ENCODE measurements around the gene TNFRSF13B. TPM values are rescaled to one million over a fixed set of nuclear protein-coding genes. Genes with fewer than 3 reads are reported as not detected.
"Not testable (repeated sequence)": the region's sequence is repeated elsewhere in the genome, so short reads cannot be mapped to it uniquely, and the experiment has no call there.

TNFRSF13B gene
- total and polyA plus RNA-seq, 7 donors: not detected

DNA sequence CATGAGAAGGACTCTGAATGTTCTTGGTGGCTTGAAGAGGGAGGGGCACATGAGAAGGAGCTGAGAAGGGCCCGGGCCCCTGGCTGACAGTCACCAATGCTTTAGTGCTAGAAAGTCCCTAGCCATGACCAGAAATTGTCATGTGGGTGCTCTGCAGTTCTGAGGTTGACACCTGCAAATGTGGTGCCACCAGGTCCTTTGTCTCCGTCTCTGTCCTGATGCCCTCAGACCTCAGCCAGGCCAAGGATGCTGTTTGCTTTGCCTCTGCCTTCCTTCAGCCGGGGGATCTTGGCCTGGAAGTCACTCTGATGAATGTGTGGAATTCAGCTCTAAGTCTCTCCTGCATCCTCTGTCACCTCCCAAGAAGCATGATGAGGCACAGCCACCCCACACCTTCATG, 63.6 kb downstream of the TNFRSF13B start:
- DNase-seq (peak in 1 of 2 donors; percentile 2), ATAC-seq (no peak)
- no peak overlapping the region for H3K27ac ChIP-seq
- no peaks in the 10 kb centered on the region for H3K36me3 ChIP-seq (ENCODE audit: insufficient read depth in 1 of 2, low read depth in 1 of 2)
- H3K4me1 ChIP-seq: no peaks in the 10 kb centered on the region
- 84 to 96% (median 91%) methylated on average over 3 of the region's 3 CpGs for WGBS, 3 donors
- H3K4me3 ChIP-seq: no peak overlapping the region
- no peaks in the 10 kb centered on the region for H3K9me3 ChIP-seq
- TF ChIP-seq, protein P1, sequence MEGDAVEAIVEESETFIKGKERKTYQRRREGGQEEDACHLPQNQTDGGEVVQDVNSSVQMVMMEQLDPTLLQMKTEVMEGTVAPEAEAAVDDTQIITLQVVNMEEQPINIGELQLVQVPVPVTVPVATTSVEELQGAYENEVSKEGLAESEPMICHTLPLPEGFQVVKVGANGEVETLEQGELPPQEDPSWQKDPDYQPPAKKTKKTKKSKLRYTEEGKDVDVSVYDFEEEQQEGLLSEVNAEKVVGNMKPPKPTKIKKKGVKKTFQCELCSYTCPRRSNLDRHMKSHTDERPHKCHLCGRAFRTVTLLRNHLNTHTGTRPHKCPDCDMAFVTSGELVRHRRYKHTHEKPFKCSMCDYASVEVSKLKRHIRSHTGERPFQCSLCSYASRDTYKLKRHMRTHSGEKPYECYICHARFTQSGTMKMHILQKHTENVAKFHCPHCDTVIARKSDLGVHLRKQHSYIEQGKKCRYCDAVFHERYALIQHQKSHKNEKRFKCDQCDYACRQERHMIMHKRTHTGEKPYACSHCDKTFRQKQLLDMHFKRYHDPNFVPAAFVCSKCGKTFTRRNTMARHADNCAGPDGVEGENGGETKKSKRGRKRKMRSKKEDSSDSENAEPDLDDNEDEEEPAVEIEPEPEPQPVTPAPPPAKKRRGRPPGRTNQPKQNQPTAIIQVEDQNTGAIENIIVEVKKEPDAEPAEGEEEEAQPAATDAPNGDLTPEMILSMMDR (IDR thresholded peaks at IDR 0.05): no peak
- H3K27me3 ChIP-seq (ENCODE audit: insufficient read depth in 3 of 3, low read length in 2 of 3): peaks cover 0 to 3% (median 0%) of the 10 kb centered on the region in 3 donors
- intact Hi-C loops (cut with DNase I): no loop called here

DNA sequence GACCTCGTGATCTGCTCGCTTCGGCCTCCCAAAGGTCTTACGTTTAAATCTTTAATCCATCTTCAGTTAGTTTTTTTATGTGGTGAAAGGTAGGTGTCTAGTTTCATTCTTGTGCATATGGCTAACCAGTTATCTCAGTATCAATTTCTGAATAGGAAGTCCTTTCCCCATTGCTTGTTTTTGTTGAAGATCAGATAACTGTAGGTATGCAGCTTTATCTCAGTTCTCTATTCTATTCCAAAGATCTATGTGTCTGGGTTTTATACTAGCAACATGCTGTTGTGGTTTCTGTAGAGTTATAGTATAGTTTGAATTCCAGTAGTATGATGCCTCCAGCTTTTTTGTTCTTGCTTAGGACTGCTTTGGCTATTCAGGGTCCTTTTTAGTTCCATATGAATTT, 65.2 kb downstream of the TNFRSF13B start:
- Histone ChIP-seq H3K9me3 (no peaks in the 10 kb centered on the region), H3K27ac (no peak overlapping the region), H3K27me3 (ENCODE audit: insufficient read depth in 3 of 3, low read length in 2 of 3) (peaks cover 0 to 3% (median 0%) of the 10 kb centered on the region in 3 donors), H3K4me1 (no peaks in the 10 kb centered on the region), H3K4me3 (no peak overlapping the region), H3K36me3 (ENCODE audit: insufficient read depth in 1 of 2, low read depth in 1 of 2) (no peaks in the 10 kb centered on the region)
- TF ChIP-seq, protein P1 (IDR thresholded peaks at IDR 0.05): no peak
- ATAC-seq (no peak), DNase-seq (no peak)
- intact Hi-C loops (cut with DNase I): no loop called here
- 52 to 58% (median 55%) methylated on average over 4 of the region's 4 CpGs for WGBS, 3 donors

DNA sequence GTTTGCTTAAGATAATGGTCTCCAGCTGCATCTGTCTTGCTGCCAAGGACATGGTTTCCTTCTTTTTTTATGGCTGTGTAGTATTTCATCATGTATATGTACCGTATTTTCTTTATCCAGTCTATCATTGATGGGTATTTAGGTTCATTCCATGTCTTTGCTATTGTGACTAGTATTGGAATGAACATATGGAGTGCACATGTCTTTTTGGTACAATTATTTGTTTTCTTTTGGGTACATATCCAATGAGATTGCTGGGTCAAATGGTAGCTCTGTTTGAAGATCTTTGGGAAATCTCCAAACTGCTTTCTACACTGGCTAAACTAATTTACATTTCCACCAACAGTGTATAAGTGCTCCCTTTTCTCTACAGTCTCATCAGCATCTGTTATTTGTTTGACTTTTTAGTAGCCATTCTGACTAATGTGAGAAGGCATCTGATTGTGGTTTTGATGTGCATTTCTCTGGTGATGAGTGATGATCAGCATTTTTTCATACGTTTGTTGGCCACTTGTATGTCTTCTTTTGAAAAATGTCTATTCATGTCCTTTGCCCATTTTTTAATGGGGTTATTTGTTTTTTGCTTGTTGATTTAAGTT, 66.2 kb downstream of the TNFRSF13B start:
- TF ChIP-seq, protein P1 (IDR thresholded peaks at IDR 0.05): no peak
- WGBS, 3 donors: 47 to 75% (median 50%) methylated on average over 2 of the region's 2 CpGs
- H3K4me1 ChIP-seq: no peaks in the 10 kb centered on the region
- no peak overlapping the region for H3K27ac ChIP-seq
- intact Hi-C loops (cut with DNase I): no loop called here
- no peaks in the 10 kb centered on the region for H3K9me3 ChIP-seq
- DNase-seq: no peak
- H3K27me3 ChIP-seq (ENCODE audit: insufficient read depth in 3 of 3, low read length in 2 of 3): peaks cover 0 to 8% (median 0%) of the 10 kb centered on the region in 3 donors
- H3K36me3 ChIP-seq (ENCODE audit: insufficient read depth in 1 of 2, low read depth in 1 of 2): no peaks in the 10 kb centered on the region
- no peak for ATAC-seq
- no peak overlapping the region for H3K4me3 ChIP-seq

DNA sequence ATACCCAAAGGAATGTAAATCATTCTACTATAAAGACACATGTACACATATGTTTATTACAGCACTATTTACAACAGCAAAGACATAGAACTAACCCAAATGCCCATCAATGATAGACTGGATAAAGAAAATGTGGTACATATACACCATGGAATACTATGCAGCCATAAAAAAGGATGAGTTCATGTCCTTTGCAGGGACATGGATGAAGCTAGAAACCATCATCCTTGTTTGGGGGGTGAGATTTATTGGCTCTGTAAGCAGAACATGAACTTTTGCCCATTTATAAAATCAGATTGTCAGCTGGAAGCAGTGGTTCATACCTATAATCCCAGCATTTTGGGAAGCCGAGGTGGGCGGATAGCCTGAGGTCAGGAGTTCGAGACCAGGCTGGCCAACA, 68.8 kb downstream of the TNFRSF13B start:
- not testable (repeated sequence) for H3K4me1 ChIP-seq

DNA sequence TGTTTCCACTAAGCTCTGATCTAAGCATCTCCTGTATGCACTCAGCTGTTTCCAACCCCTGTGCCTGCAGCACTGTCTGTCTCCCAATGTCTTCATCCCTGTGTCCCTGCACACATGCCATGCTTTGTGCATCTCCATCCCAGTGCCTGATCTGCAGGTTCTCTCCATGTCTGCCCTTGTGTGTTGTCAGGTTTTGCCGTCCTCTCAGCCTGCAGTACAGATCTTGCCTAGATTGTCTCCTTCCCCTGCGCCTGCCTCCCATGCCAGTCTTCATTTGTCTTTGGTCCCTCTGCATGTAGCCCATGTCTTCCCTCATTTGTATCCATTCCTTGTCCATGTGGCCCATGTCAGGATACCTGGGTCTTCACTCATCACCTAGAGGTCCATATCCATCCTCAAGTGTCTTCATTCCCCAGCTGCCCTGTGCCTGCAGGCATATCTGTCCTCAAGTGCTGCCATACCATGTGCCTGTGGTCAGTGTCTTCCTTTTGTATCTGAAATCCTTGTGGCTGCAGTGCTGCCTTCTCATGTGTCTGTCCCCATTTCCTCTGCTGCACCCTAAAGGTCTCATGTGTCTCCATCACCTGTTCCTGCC, 71.5 kb downstream of the TNFRSF13B start:
- 84 to 96% (median 88%) methylated on average over 2 of the region's 2 CpGs for WGBS, 3 donors
- TF ChIP-seq, protein P1 (IDR thresholded peaks at IDR 0.05): no peak
- no peak overlapping the region for H3K27ac ChIP-seq
- intact Hi-C loops (cut with DNase I): no loop called here
- ATAC-seq (no peak), DNase-seq (no peak)
- no peaks in the 10 kb centered on the region for H3K9me3 ChIP-seq
- H3K4me1 ChIP-seq: no peaks in the 10 kb centered on the region
- no peaks in the 10 kb centered on the region for H3K36me3 ChIP-seq (ENCODE audit: insufficient read depth in 1 of 2, low read depth in 1 of 2)
- peaks cover 0 to 13% (median 0%) of the 10 kb centered on the region in 3 donors for H3K27me3 ChIP-seq (ENCODE audit: insufficient read depth in 3 of 3, low read length in 2 of 3)
- no peak overlapping the region for H3K4me3 ChIP-seq

More for the DNA sequence above, 68.8 kb downstream of the TNFRSF13B start:
- H3K27ac ChIP-seq; DNase-seq; H3K36me3 ChIP-seq (ENCODE audit: insufficient read depth in 1 of 2, low read depth in 1 of 2); H3K9me3 ChIP-seq; H3K4me3 ChIP-seq; ATAC-seq; intact Hi-C loops (cut with DNase I): not testable (repeated sequence)
- 85% methylated on average over 3 of the region's 3 CpGs for WGBS, 3 donors
- H3K27me3 ChIP-seq (ENCODE audit: insufficient read depth in 3 of 3, low read length in 2 of 3): peaks cover 0 to 13% (median 0%) of the 10 kb centered on the region in 3 donors

DNA sequence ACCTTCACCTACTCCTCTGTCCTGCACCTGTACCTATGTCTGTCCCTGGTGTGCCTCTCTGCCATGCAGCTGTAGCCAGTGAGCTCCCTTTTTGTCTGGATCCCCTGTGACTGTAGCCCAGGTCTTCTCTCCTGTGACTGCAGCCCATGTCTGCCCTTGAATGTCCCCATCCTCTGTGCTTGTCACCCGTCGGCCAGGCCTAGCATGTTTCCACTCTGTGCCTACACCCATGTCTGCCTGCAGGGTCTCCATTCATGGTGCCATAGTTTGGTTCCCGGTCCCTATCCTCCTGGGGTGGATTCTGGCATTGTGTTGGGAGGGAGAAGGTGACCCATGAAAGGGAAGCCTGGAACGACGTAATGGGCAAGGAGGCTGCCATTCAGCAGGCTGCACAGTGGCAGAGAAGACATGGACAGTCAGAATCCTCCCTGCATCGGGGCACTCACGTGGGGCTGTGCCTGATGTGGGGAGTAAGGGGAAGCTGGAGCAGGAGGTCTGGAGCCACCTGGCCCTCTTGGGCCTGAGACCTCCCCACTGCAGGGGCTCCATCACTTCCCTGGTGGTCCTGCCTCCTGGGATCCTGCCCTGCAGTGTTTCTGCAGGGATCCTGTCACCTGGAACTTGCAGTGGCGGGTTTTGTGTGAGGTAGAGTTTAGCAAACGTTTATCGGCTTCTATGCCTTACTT, 74.6 kb downstream of the TNFRSF13B start:
- H3K4me3 ChIP-seq; H3K9me3 ChIP-seq; ATAC-seq; H3K4me1 ChIP-seq; H3K36me3 ChIP-seq (ENCODE audit: insufficient read depth in 1 of 2, low read depth in 1 of 2); DNase-seq; H3K27ac ChIP-seq; intact Hi-C loops (cut with DNase I): not testable (repeated sequence)
- H3K27me3 ChIP-seq (ENCODE audit: insufficient read depth in 3 of 3, low read length in 2 of 3): peaks cover 0 to 13% (median 0%) of the 10 kb centered on the region in 3 donors
- whole genome bisulfite sequencing, 3 donors: 71 to 84% (median 72%) methylated on average over 10 of the region's 10 CpGs

DNA sequence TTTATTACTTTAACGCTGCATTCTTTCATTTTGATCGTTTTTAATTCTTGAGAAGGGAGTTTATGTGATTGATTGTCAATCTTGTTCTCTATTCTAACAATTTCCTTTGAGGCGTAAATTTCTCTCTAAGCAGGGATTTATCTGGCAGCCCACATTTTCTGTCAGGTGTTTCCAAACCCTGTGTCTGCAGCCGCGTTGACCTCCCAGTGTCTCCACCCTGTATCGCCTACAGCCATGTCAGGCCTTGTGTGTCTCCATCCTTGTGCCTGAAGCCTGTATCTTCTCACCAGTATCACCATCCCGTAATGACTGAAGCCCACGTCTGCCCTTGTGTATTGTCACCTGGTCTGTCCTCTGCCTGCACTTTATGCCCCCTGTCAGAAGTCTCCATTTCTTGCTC, 75.7 kb downstream of the TNFRSF13B start:
- WGBS, 3 donors: 81 to 87% (median 83%) methylated on average over 8 of the region's 8 CpGs
- intact Hi-C loops (cut with DNase I): not testable (repeated sequence)

More for the DNA sequence above, 75.7 kb downstream of the TNFRSF13B start:
- H3K9me3 ChIP-seq; DNase-seq; H3K27ac ChIP-seq; H3K4me1 ChIP-seq; H3K4me3 ChIP-seq; ATAC-seq; H3K36me3 ChIP-seq (ENCODE audit: insufficient read depth in 1 of 2, low read depth in 1 of 2): not testable (repeated sequence)
- peaks cover 0 to 10% (median 0%) of the 10 kb centered on the region in 3 donors for H3K27me3 ChIP-seq (ENCODE audit: insufficient read depth in 3 of 3, low read length in 2 of 3)
